Panc1 (cell line): ENCODE measurements around the gene ZFHX2.

ENCODE experiments used
- CTCF ChIP-seq: fragments of 450-650 bp; IDR thresholded peaks from 2 replicates; pipeline ENCODE4 v1.5.1; 2017; ENCODE audit warnings: mild to moderate bottlenecking
- POLR2AphosphoS5 ChIP-seq: IDR thresholded peaks from 2 replicates; pipeline ENCODE4 v1.6.1; 2012; ENCODE audit warnings: mild to moderate bottlenecking, low read depth, low read length, moderate library complexity

- no peak for TF ChIP-seq POLR2AphosphoS5
- no peak for TF ChIP-seq CTCF
Observed at GRCh38 chr14:23558346-23559009, 6.9 kb upstream of the ZFHX2 start.
